Sigmoid colon (tissue), 7 donors: Measurements from ENCODE around the gene CDK8. TPM values are rescaled to one million over a fixed set of nuclear protein-coding genes. Genes with fewer than 3 reads are reported as not detected.

ENCODE experiments used
- DNase-seq: peaks from one replicate; pipeline ENCODE4 v3.0.0-alpha.2; 2019
- H3K27ac ChIP-seq, 4 donors: fragments of 200-600 bp; sonication (generic); one replicate each; pipeline ENCODE4 v1.5.1; 2016 to 2019; ENCODE audit warnings: mild to moderate bottlenecking in 1 of 4
- H3K27me3 ChIP-seq, 3 donors: fragments of 200-600 bp; sonication (generic); one replicate each; pipeline ENCODE4 v1.5.1; 2019; ENCODE audit warnings: mild to moderate bottlenecking in 1 of 3
- H3K36me3 ChIP-seq, 4 donors: fragments of 200-600 bp; sonication (generic); one replicate each; pipeline ENCODE4 v1.5.1; 2016 to 2019
- H3K4me1 ChIP-seq, 4 donors: fragments of 200-600 bp; sonication (generic); one replicate each; pipeline ENCODE4 v1.5.1; 2017 to 2019
- H3K4me3 ChIP-seq, 4 donors: fragments of 200-600 bp; sonication (generic); one replicate each; pipeline ENCODE4 v1.5.1; 2017 to 2019; ENCODE audit warnings: mild to moderate bottlenecking in 2 of 4, moderate library complexity in 1 of 4
- H3K9me3 ChIP-seq, 4 donors: fragments of 200-600 bp in 3 of 4; sonication (generic) in 3 of 4; one replicate each; pipeline versions ENCODE4 v1.5.1 to v1.6.1; 2013 to 2019
- EP300 ChIP-seq, 4 donors: sonication (generic); formaldehyde crosslinking; IDR thresholded peaks; one replicate each; pipeline ENCODE4 v1.6.1; 2017; ENCODE audit warnings: antibody characterized with exemption in 4 of 4
- POLR2A ChIP-seq, 2 donors: fragments of 450-650 bp; IDR thresholded peaks; one replicate each; pipeline ENCODE4 v1.6.1; 2016; ENCODE audit warnings: antibody characterized with exemption in 2 of 2, mild to moderate bottlenecking in 2 of 2, moderate library complexity in 2 of 2
- POLR2AphosphoS5 ChIP-seq, 4 donors: sonication (generic); formaldehyde crosslinking; IDR thresholded peaks; one replicate each; pipeline ENCODE4 v1.6.1; 2017; ENCODE audit warnings: antibody characterized with exemption in 4 of 4
- WGBS, 2 donors: extraction: QIAGEN DNeasy Blood & Tissue Kit; methylation state at CpG; one replicate each; pipeline ENCODE4 v1.1.7; 2013; 5-methylcytosine and 5-hydroxymethylcytosine counted together
- intact Hi-C: fragments of 100-400 bp; cut with DNase I; formaldehyde crosslinking; loops from one replicate; pipeline ENCODE4 v1.15.1; 2023
- polyA plus RNA-seq, 3 donors: library from polyadenylated mRNA; stranded (reverse); fragments of 200-250 nt; gene quantifications; one replicate each; pipeline ENCODE4 v1.2.3, GENCODE V29; 2013
- total RNA-seq, 4 donors: library from RNA; depleted of rRNA; stranded (reverse); fragments of >200 nt; gene quantifications; one replicate each; pipeline ENCODE4 v1.1.0, GENCODE V29; 2016
- TF ChIP-seq, protein P1 (sequence below), 4 experiments: fragments of 450-650 bp in 3 of 4; fragments of 200-600 bp in 1 of 4; IDR thresholded peaks; one replicate each; pipeline ENCODE4 v1.5.1; 2016 to 2019; ENCODE audit warnings: antibody characterized with exemption in 4 of 4, mild to moderate bottlenecking in 3 of 4, moderate library complexity in 2 of 4
- donor health status: healthy with polysubstance abuse.
- donor health status: Bipolar disorder and iron deficiency.
- donor health status: healthy.

CDK8 gene
- total and polyA plus RNA-seq, 7 donors = 10.8 to 78.6 (median 42.3) TPM

DNA sequence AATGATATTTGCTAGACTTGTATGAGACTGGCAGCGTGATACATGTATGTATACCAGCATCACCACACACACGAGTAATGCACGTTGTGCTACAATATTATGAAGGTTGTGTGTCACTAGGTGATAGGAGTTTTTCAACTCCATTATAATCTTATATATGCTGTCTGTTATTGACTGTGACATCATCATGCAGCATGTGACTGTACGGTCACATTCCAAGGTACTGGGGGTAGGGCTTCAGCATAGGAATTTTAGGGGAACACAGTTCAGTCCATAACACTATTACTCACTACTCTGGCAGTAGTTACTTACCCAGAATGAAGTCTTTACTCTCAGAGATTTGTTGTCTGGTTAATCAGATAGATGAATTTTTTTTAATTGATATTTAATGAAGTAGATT, 91.1 kb downstream of the CDK8 start:
- no peak for DNase-seq
- WGBS, 2 donors = 97 to 98% methylated on average over 4 of the region's 4 CpGs

DNA sequence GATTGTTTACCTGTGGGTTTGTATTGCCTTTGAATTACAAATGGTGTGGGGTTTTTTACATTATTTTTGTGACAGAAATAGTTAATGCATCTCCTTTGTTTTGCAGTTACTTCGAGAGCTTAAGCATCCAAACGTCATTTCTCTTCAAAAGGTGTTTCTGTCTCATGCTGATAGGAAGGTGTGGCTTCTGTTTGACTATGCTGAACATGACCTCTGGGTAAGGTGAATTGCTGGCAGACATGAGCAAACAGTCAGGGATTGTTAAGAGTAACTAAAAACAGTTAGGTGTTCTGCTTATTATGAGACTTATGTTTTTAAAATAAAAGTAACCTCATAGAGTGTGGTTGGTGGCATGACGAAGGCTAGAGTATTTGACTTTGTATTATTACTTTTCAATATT, 95.0 kb downstream of the CDK8 start:
- WGBS, 2 donors = 31 to 70% methylated on average over 3 of the region's 3 CpGs
- H3K4me3 ChIP-seq = no peak overlapping the region
- H3K4me1 ChIP-seq = no peaks in the 10 kb centered on the region
- no peaks in the 10 kb centered on the region for H3K27me3 ChIP-seq
- TF ChIP-seq POLR2AphosphoS5 (IDR thresholded peaks at IDR 0.05) = no peak
- no peak for TF ChIP-seq EP300 (IDR thresholded peaks at IDR 0.05)
- TF ChIP-seq, protein P1, sequence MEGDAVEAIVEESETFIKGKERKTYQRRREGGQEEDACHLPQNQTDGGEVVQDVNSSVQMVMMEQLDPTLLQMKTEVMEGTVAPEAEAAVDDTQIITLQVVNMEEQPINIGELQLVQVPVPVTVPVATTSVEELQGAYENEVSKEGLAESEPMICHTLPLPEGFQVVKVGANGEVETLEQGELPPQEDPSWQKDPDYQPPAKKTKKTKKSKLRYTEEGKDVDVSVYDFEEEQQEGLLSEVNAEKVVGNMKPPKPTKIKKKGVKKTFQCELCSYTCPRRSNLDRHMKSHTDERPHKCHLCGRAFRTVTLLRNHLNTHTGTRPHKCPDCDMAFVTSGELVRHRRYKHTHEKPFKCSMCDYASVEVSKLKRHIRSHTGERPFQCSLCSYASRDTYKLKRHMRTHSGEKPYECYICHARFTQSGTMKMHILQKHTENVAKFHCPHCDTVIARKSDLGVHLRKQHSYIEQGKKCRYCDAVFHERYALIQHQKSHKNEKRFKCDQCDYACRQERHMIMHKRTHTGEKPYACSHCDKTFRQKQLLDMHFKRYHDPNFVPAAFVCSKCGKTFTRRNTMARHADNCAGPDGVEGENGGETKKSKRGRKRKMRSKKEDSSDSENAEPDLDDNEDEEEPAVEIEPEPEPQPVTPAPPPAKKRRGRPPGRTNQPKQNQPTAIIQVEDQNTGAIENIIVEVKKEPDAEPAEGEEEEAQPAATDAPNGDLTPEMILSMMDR (IDR thresholded peaks at IDR 0.05) = no peak
- TF ChIP-seq POLR2A (IDR thresholded peaks at IDR 0.05) = no peak
- H3K36me3 ChIP-seq = peaks cover 0 to 30% (median 3%) of the 10 kb centered on the region in 4 donors
- H3K27ac ChIP-seq = no peak overlapping the region
- no peaks in the 10 kb centered on the region for H3K9me3 ChIP-seq
- intact Hi-C loops = no loop called here
- DNase-seq = no peak

More for the DNA sequence above, 91.1 kb downstream of the CDK8 start:
- intact Hi-C loops = no loop called here
- no peak for TF ChIP-seq POLR2A (IDR thresholded peaks at IDR 0.05)
- no peak for TF ChIP-seq EP300 (IDR thresholded peaks at IDR 0.05)
- TF ChIP-seq, protein P1 (IDR thresholded peaks at IDR 0.05) = no peak
- TF ChIP-seq POLR2AphosphoS5 (IDR thresholded peaks at IDR 0.05) = no peak
- no peak overlapping the region for H3K27ac ChIP-seq
- H3K9me3 ChIP-seq = no peaks in the 10 kb centered on the region
- H3K4me1 ChIP-seq = no peaks in the 10 kb centered on the region
- H3K4me3 ChIP-seq = no peak overlapping the region
- H3K27me3 ChIP-seq = no peaks in the 10 kb centered on the region
- H3K36me3 ChIP-seq = peaks cover 0 to 17% (median 0%) of the 10 kb centered on the region in 4 donors

- no peaks in the 10 kb centered on the region for H3K27me3 ChIP-seq
- no peaks in the 10 kb centered on the region for H3K4me1 ChIP-seq
- peaks cover 0 to 5% (median 0%) of the 10 kb centered on the region in 4 donors for H3K36me3 ChIP-seq
- H3K4me3 ChIP-seq = no peak overlapping the region
- H3K27ac ChIP-seq = no peak overlapping the region
- DNase-seq = no peak
- WGBS, 2 donors = 96 to 99% methylated on average over 2 of the region's 2 CpGs
- intact Hi-C loops = no loop called here
- no peaks in the 10 kb centered on the region for H3K9me3 ChIP-seq
- TF ChIP-seq EP300 (IDR thresholded peaks at IDR 0.05) (no peak), POLR2A (IDR thresholded peaks at IDR 0.05) (no peak), POLR2AphosphoS5 (IDR thresholded peaks at IDR 0.05) (no peak)
- TF ChIP-seq, protein P1 (IDR thresholded peaks at IDR 0.05) = no peak
Measured at GRCh38 chr13:26362261-26362660, 108.3 kb downstream of the CDK8 start.

DNA sequence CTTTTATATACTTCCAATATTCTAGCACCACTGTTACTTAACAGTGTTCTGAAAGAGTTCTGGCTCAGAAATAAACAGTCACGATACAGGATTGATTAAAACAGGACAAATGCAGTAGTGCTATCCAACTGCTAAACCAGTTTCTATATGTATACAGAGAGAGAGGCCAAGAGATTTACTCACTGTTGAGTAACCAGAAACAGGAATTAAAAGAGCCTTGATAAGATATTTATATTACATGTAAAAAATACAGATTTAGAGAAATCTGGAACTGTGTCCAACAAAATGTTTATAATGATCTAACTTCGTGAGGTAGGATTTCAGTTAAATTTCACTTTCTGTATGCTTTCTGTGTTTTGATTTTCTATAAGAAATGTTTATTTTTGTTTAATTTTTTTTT, 116.6 kb downstream of the CDK8 start:
- TF ChIP-seq POLR2A (IDR thresholded peaks at IDR 0.05) = no peak
- TF ChIP-seq EP300 (IDR thresholded peaks at IDR 0.05) = no peak
- TF ChIP-seq, protein P1 (IDR thresholded peaks at IDR 0.05) = no peak
- TF ChIP-seq POLR2AphosphoS5 (IDR thresholded peaks at IDR 0.05) = no peak
- no peak overlapping the region for H3K27ac ChIP-seq
- peaks cover 0 to 14% (median 2%) of the 10 kb centered on the region in 4 donors for H3K4me1 ChIP-seq
- H3K27me3 ChIP-seq = no peaks in the 10 kb centered on the region
- no peak for DNase-seq
- WGBS, 2 donors = 82 to 87% methylated on average over 2 of the region's 2 CpGs
- no peak overlapping the region for H3K4me3 ChIP-seq
- intact Hi-C loops = no loop called here
- H3K36me3 ChIP-seq = no peaks in the 10 kb centered on the region
- no peaks in the 10 kb centered on the region for H3K9me3 ChIP-seq

- Histone ChIP-seq H3K27me3 (no peaks in the 10 kb centered on the region), H3K4me1 (peaks cover 0 to 21% (median 2%) of the 10 kb centered on the region in 4 donors), H3K27ac (no peak overlapping the region), H3K4me3 (no peak overlapping the region), H3K9me3 (no peaks in the 10 kb centered on the region), H3K36me3 (no peaks in the 10 kb centered on the region)
- WGBS, 2 donors = 73 to 97% methylated on average over 2 of the region's 2 CpGs
- intact Hi-C loops = no loop called here
- no peak for DNase-seq
- TF ChIP-seq POLR2A (IDR thresholded peaks at IDR 0.05) (no peak), EP300 (IDR thresholded peaks at IDR 0.05) (no peak)
Measured at GRCh38 chr13:26372747-26373146, 118.8 kb downstream of the CDK8 start.
